ENCODE data around the gene DNAH2. TPM values are rescaled to one million over a fixed set of nuclear protein-coding genes. Genes with fewer than 3 reads are reported as not detected.

The DNAH2 gene
- total RNA-seq, 1 donor, result under 0.01 TPM

GRCh38 chr17:7825206-7825990 is 107.9 kb downstream of the DNAH2 start:
- H2AFZ ChIP-seq (ENCODE audit: low read length), result no peak overlapping the region
- TF ChIP-seq, protein P1, sequence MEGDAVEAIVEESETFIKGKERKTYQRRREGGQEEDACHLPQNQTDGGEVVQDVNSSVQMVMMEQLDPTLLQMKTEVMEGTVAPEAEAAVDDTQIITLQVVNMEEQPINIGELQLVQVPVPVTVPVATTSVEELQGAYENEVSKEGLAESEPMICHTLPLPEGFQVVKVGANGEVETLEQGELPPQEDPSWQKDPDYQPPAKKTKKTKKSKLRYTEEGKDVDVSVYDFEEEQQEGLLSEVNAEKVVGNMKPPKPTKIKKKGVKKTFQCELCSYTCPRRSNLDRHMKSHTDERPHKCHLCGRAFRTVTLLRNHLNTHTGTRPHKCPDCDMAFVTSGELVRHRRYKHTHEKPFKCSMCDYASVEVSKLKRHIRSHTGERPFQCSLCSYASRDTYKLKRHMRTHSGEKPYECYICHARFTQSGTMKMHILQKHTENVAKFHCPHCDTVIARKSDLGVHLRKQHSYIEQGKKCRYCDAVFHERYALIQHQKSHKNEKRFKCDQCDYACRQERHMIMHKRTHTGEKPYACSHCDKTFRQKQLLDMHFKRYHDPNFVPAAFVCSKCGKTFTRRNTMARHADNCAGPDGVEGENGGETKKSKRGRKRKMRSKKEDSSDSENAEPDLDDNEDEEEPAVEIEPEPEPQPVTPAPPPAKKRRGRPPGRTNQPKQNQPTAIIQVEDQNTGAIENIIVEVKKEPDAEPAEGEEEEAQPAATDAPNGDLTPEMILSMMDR (IDR thresholded peaks at IDR 0.05; ENCODE audit: extremely low read depth, low read depth, low read length), result peak; percentile 27
- peaks cover 8% of the 10 kb centered on the region for H3K27me3 ChIP-seq (ENCODE audit: insufficient read depth, low read length)
- H3K27ac ChIP-seq (ENCODE audit: low read depth, low read length), result no peak overlapping the region
- no peaks in the 10 kb centered on the region for H4K20me1 ChIP-seq (ENCODE audit: insufficient read depth, low read length)
- H3K9me3 ChIP-seq (ENCODE audit: low read depth, low read length), result no peaks in the 10 kb centered on the region
- H3K4me1 ChIP-seq (ENCODE audit: insufficient read depth, low read length), result peaks cover 6% of the 10 kb centered on the region
- H3K4me2 ChIP-seq (ENCODE audit: insufficient read depth, low read length), result no peak overlapping the region
- no peaks in the 10 kb centered on the region for H3K36me3 ChIP-seq (ENCODE audit: insufficient read depth, low read length)
- no peaks in the 10 kb centered on the region for H3K79me2 ChIP-seq (ENCODE audit: insufficient read depth, low read length)
- DNase-seq (ENCODE audit: insufficient read length, low spot score, missing footprints), result peak; percentile 65
- H3K4me3 ChIP-seq (ENCODE audit: insufficient read depth, low read length), result no peak overlapping the region

DNA sequence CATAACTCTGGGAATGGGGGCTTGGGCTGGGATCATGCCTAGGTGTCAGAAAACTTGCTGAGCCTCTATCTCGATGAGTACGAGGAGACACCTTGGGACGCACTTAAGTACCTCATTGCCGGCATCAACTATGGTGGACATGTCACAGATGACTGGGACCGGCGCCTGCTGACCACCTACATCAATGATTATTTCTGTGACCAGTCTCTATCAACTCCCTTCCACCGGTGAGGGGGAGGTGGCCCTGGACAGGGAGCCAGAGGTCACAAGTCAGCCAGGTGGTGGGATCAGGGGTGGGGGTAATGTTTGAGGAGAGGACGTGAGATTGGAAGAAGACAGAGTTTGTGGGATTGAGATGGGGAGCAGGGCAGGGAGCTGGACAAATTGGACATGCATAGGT is 113.1 kb downstream of the DNAH2 start:
- no peak overlapping the region for H3K27ac ChIP-seq (ENCODE audit: low read depth, low read length)
- no peak overlapping the region for H2AFZ ChIP-seq (ENCODE audit: low read length)
- DNase-seq (ENCODE audit: insufficient read length, low spot score, missing footprints), result no peak
- TF ChIP-seq, protein P1 (IDR thresholded peaks at IDR 0.05; ENCODE audit: extremely low read depth, low read depth, low read length), result no peak
- H3K36me3 ChIP-seq (ENCODE audit: insufficient read depth, low read length), result no peaks in the 10 kb centered on the region
- H3K4me1 ChIP-seq (ENCODE audit: insufficient read depth, low read length), result peaks cover 13% of the 10 kb centered on the region
- no peaks in the 10 kb centered on the region for H3K79me2 ChIP-seq (ENCODE audit: insufficient read depth, low read length)
- H3K4me3 ChIP-seq (ENCODE audit: insufficient read depth, low read length), result no peak overlapping the region
- H4K20me1 ChIP-seq (ENCODE audit: insufficient read depth, low read length), result no peaks in the 10 kb centered on the region
- H3K4me2 ChIP-seq (ENCODE audit: insufficient read depth, low read length), result no peak overlapping the region
- no peaks in the 10 kb centered on the region for H3K9me3 ChIP-seq (ENCODE audit: low read depth, low read length)
- H3K27me3 ChIP-seq (ENCODE audit: insufficient read depth, low read length), result peaks cover 19% of the 10 kb centered on the region

- Histone ChIP-seq H3K27me3 (ENCODE audit: insufficient read depth, low read length) (peaks cover 19% of the 10 kb centered on the region), H2AFZ (ENCODE audit: low read length) (no peak overlapping the region), H3K79me2 (ENCODE audit: insufficient read depth, low read length) (no peaks in the 10 kb centered on the region), H3K4me2 (ENCODE audit: insufficient read depth, low read length) (no peak overlapping the region), H4K20me1 (ENCODE audit: insufficient read depth, low read length) (no peaks in the 10 kb centered on the region), H3K27ac (ENCODE audit: low read depth, low read length) (no peak overlapping the region), H3K4me3 (ENCODE audit: insufficient read depth, low read length) (no peak overlapping the region), H3K9me3 (ENCODE audit: low read depth, low read length) (no peaks in the 10 kb centered on the region), H3K36me3 (ENCODE audit: insufficient read depth, low read length) (no peaks in the 10 kb centered on the region), H3K4me1 (ENCODE audit: insufficient read depth, low read length) (peaks cover 10% of the 10 kb centered on the region)
- TF ChIP-seq, protein P1 (IDR thresholded peaks at IDR 0.05; ENCODE audit: extremely low read depth, low read depth, low read length), result no peak
- DNase-seq (ENCODE audit: insufficient read length, low spot score, missing footprints), result peak; percentile 67
Observed at GRCh38 chr17:7831233-7831632, 113.7 kb downstream of the DNAH2 start.

- Histone ChIP-seq H3K4me2 (ENCODE audit: insufficient read depth, low read length) (no peak overlapping the region), H3K27me3 (ENCODE audit: insufficient read depth, low read length) (peaks cover 19% of the 10 kb centered on the region), H2AFZ (ENCODE audit: low read length) (no peak overlapping the region), H3K27ac (ENCODE audit: low read depth, low read length) (no peak overlapping the region), H3K9me3 (ENCODE audit: low read depth, low read length) (no peaks in the 10 kb centered on the region), H3K4me3 (ENCODE audit: insufficient read depth, low read length) (no peak overlapping the region), H4K20me1 (ENCODE audit: insufficient read depth, low read length) (no peaks in the 10 kb centered on the region), H3K79me2 (ENCODE audit: insufficient read depth, low read length) (no peaks in the 10 kb centered on the region), H3K36me3 (ENCODE audit: insufficient read depth, low read length) (no peaks in the 10 kb centered on the region), H3K4me1 (ENCODE audit: insufficient read depth, low read length) (peaks cover 21% of the 10 kb centered on the region)
- TF ChIP-seq, protein P1 (IDR thresholded peaks at IDR 0.05; ENCODE audit: extremely low read depth, low read depth, low read length), result no peak
- DNase-seq (ENCODE audit: insufficient read length, low spot score, missing footprints), result no peak
Observed at GRCh38 chr17:7832431-7832830, 114.9 kb downstream of the DNAH2 start.

All from osteoblast (primary cell).